PC-3 (cell line): Measurements from ENCODE around the gene HDLBP. TPM values are rescaled to one million over a fixed set of nuclear protein-coding genes. Genes with fewer than 3 reads are reported as not detected.
A peak's percentile ranks its signal among the peaks of the same experiment; 100 is the strongest.

Source experiments
- ATAC-seq: fragments of 200-7000 bp; cut with Tn5 transposase; 2 replicates; pipeline ENCODE4 v1.9.1; 2020; ENCODE audit warnings: mild to moderate bottlenecking, moderate library complexity
- BruUV-seq: library from RNA; stranded (reverse); fragments of 400-500 nt; replicated peaks from 2 replicates; lab custom pipeline; 2021; lab: Mats Ljungman, UMichigan
- CTCF ChIA-PET: fragments of 300-600 bp; sonication (Branson Sonifier 250); formaldehyde crosslinking; loops from one replicate; lab custom pipeline; 2022; ENCODE audit warnings: antibody characterized with exemption; lab: Charles Lee
- POLR2A ChIA-PET: fragments of 300-600 bp; sonication (Branson Sonifier 250); formaldehyde crosslinking; loops from one replicate; lab custom pipeline; 2022; ENCODE audit warnings: antibody characterized with exemption; ENCODE audit not compliant: unreplicated experiment; lab: Charles Lee
- DNase-seq: peaks from one replicate; pipeline ENCODE4 v3.0.0-alpha.2; 2015
- H2AFZ ChIP-seq: fragments of 300-600 bp; sonication (generic); 2 replicates; pipeline ENCODE4 v1.6.0; 2016; ENCODE audit warnings: antibody characterized with exemption, low read length
- H3F3A ChIP-seq: fragments of 300-600 bp; sonication (generic); one replicate; pipeline ENCODE4 v1.6.0; 2017; ENCODE audit warnings: antibody characterized with exemption, low read length, control low read depth, mild to moderate bottlenecking; ENCODE audit not compliant: unreplicated experiment
- H3K27ac ChIP-seq: fragments of 300-600 bp; sonication (generic); 2 replicates; pipeline ENCODE4 v1.5.1; 2016; ENCODE audit warnings: mild to moderate bottlenecking, low read length
- H3K27me3 ChIP-seq: fragments of 300-600 bp; sonication (generic); 2 replicates; pipeline ENCODE4 v1.6.1; 2016; ENCODE audit warnings: low read length, mixed read lengths
- H3K36me3 ChIP-seq: fragments of 300-600 bp; sonication (generic); 2 replicates; pipeline ENCODE4 v1.6.1; 2016; ENCODE audit warnings: low read depth, mixed run types, low read length, mixed read lengths
- H3K4me1 ChIP-seq: fragments of 300-600 bp; sonication (generic); 2 replicates; pipeline ENCODE4 v1.5.1; 2016; ENCODE audit warnings: low read length; ENCODE audit not compliant: insufficient read depth
- H3K4me2 ChIP-seq: fragments of 300-600 bp; sonication (generic); 2 replicates; pipeline ENCODE4 v1.6.0; 2016; ENCODE audit warnings: low read length
- H3K4me3 ChIP-seq: fragments of 300-600 bp; sonication (generic); 2 replicates; pipeline ENCODE4 v1.5.1; 2016; ENCODE audit warnings: mild to moderate bottlenecking, low read length, mixed read lengths
- H3K79me2 ChIP-seq: fragments of 300-600 bp; sonication (generic); 2 replicates; pipeline ENCODE4 v1.6.1; 2017; ENCODE audit warnings: low read length, mixed read lengths
- H3K9ac ChIP-seq: fragments of 300-600 bp; sonication (generic); 2 replicates; pipeline ENCODE4 v1.6.0; 2016; ENCODE audit warnings: mild to moderate bottlenecking, low read length
- H3K9me2 ChIP-seq: fragments of 300-600 bp; sonication (generic); replicated peaks from 2 replicates; pipeline ENCODE4 v1.6.1; 2016; ENCODE audit warnings: mixed run types, low read length, mixed read lengths
- H3K9me3 ChIP-seq: fragments of 300-600 bp; sonication (generic); 2 replicates; pipeline ENCODE4 v1.6.1; 2016; ENCODE audit warnings: low read length, mixed read lengths
- H4K20me1 ChIP-seq: fragments of 300-600 bp; sonication (generic); 2 replicates; pipeline ENCODE4 v1.6.1; 2016; ENCODE audit warnings: low read length, mixed read lengths
- EZH2 ChIP-seq: fragments of 300-600 bp; sonication (generic); IDR thresholded peaks from one replicate; pipeline ENCODE4 v1.6.1; 2017; ENCODE audit warnings: antibody characterized with exemption, mild to moderate bottlenecking, low read length; ENCODE audit not compliant: unreplicated experiment
- EZH2phosphoT487 ChIP-seq: fragments of 300-600 bp; sonication (generic); IDR thresholded peaks from 2 replicates; pipeline ENCODE4 v1.6.1; 2018; ENCODE audit warnings: mild to moderate bottlenecking, antibody characterized with exemption, low read length, borderline replicate concordance
- intact Hi-C: fragments of 100-400 bp; cut with micrococcal nuclease; formaldehyde crosslinking; loops from 2 replicates; pipeline ENCODE4 v1.9.0; 2023
- total RNA-seq: library from RNA; depleted of rRNA; stranded (reverse); fragments of >200 nt; gene quantifications from 2 replicates; pipeline ENCODE4 v1.2.3, GENCODE V29; 2014
- TF ChIP-seq, protein P1 (sequence below): fragments of 300-600 bp; sonication (generic); conservative IDR thresholded peaks from 2 replicates; pipeline ENCODE4 v1.5.1; 2017; ENCODE audit warnings: antibody characterized with exemption, low read depth, mild to moderate bottlenecking, low read length

The HDLBP gene
- total RNA-seq, 1 experiment from 2014 or later, result 410 TPM

DNA sequence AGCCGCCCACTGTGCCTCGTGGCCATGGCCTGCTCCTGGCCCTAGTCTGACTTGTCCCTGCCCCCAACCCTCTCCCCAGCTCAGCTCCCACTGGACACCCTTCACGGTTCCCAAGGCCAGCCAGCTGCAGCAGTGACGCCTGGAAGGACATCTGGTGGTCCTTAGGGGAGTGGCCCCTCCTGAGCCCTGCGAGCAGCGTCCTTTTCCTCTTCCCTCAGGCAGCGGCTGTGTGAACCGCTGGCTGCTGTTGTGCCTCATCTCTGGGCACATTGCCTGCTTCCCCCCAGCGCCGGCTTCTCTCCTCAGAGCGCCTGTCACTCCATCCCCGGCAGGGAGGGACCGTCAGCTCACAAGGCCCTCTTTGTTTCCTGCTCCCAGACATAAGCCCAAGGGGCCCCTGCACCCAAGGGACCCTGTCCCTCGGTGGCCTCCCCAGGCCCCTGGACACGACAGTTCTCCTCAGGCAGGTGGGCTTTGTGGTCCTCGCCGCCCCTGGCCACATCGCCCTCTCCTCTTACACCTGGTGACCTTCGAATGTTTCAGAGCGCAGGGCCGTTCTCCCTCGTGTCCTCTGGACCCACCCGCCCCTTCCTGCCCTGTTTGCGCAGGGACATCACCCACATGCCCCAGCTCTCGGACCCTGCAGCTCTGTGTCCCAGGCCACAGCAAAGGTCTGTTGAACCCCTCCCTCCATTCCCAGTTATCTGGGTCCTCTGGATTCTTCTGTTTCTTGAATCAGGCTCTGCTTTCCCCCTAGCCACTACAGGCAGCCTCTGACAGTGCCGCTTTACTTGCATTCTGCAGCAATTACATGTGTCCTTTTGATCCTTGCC lies 91.2 kb downstream of the HDLBP start:
- peak; percentile 33 for DNase-seq
- TF ChIP-seq, protein P1, sequence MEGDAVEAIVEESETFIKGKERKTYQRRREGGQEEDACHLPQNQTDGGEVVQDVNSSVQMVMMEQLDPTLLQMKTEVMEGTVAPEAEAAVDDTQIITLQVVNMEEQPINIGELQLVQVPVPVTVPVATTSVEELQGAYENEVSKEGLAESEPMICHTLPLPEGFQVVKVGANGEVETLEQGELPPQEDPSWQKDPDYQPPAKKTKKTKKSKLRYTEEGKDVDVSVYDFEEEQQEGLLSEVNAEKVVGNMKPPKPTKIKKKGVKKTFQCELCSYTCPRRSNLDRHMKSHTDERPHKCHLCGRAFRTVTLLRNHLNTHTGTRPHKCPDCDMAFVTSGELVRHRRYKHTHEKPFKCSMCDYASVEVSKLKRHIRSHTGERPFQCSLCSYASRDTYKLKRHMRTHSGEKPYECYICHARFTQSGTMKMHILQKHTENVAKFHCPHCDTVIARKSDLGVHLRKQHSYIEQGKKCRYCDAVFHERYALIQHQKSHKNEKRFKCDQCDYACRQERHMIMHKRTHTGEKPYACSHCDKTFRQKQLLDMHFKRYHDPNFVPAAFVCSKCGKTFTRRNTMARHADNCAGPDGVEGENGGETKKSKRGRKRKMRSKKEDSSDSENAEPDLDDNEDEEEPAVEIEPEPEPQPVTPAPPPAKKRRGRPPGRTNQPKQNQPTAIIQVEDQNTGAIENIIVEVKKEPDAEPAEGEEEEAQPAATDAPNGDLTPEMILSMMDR, result no peak
- TF ChIP-seq EZH2 (no peak), EZH2phosphoT487 (no peak)
- ATAC-seq, result peak; percentile 60
- Histone ChIP-seq H3K4me1 (peaks cover 14% of the 10 kb centered on the region), H3K9ac (no peak overlapping the region), H3K4me3 (no peak overlapping the region), H3K79me2 (peaks cover 8% of the 10 kb centered on the region), H3K36me3 (peaks cover 15% of the 10 kb centered on the region; the same call in 1 of the 2 replicates), H3K9me3 (no peaks in the 10 kb centered on the region), H4K20me1 (no peaks in the 10 kb centered on the region), H3F3A (no peaks in the 10 kb centered on the region), H3K27me3 (no peaks in the 10 kb centered on the region), H2AFZ (no peak overlapping the region), H3K4me2 (peak overlapping the region; percentile 69), H3K9me2 (no peaks in the 10 kb centered on the region), H3K27ac (0 out of 2 replicates have a peak overlapping the region, but pooled peaks have one; percentile 12)
- POLR2A ChIA-PET, result no interaction called here
- BruUV-seq, result no TSS peak
- CTCF ChIA-PET, result no interaction called here
- intact Hi-C loops, result loop anchor here (5.0 to 10.0 kb wide), 2 partner anchors 309 to 372 kb away; no protein-coding TSS in a partner anchor

DNA sequence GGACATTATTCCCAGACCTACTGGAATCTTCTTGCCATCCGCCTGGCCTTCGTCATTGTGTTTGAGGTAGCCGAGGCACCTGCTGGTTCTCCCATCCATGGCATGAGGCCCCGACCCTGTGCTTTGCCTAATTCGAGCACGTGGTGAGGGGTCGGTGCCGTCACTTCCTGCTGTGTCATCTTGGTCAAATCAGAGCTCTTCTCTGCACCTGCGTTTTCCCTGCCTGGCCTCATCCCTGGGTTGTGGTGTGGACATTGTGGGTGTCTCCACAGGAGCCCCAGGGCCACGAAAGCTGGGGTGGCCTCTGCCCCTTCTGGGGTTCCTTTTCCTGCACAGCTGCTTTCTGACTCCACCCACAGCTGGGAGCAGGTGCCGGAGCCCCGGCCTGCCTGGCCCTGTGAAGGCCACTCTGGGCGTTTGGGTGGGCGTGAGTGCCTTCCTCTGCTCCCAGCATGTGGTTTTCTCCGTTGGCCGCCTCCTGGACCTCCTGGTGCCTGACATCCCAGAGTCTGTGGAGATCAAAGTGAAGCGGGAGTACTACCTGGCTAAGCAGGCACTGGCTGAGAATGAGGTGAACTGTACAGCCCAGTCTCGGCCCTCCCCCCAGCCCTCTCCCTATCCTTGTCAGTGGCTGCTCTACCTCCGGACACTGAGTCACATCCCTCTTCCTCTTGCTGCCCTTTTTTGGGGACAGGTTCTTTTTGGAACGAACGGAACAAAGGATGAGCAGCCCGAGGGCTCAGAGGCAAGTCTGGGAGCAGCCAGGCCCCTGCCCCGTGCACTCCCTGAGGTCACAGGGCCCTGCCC lies 92.1 kb downstream of the HDLBP start:
- TF ChIP-seq, protein P1, result no peak
- TF ChIP-seq EZH2, result no peak
- no peak for TF ChIP-seq EZH2phosphoT487
- BruUV-seq, result no TSS peak
- no peaks in the 10 kb centered on the region for H3K9me2 ChIP-seq
- no peaks in the 10 kb centered on the region for H4K20me1 ChIP-seq
- no peaks in the 10 kb centered on the region for H3K9me3 ChIP-seq
- intact Hi-C loops, result loop anchor here (5.0 to 10.0 kb wide), 2 partner anchors 309 to 371 kb away; no protein-coding TSS in a partner anchor
- H3K4me3 ChIP-seq, result no peak overlapping the region
- no peak overlapping the region for H3K9ac ChIP-seq
- CTCF ChIA-PET, result no interaction called here
- H3K36me3 ChIP-seq, result peaks cover 9% of the 10 kb centered on the region; the same call in 1 of the 2 replicates
- H3K27me3 ChIP-seq, result no peaks in the 10 kb centered on the region
- peaks cover 14% of the 10 kb centered on the region for H3K4me1 ChIP-seq
- POLR2A ChIA-PET, result no interaction called here
- H3K79me2 ChIP-seq, result peaks cover 8% of the 10 kb centered on the region
- peak overlapping the region; percentile 69 for H3K4me2 ChIP-seq
- DNase-seq (peak; percentile 59), ATAC-seq (peak; percentile 76)
- H3F3A ChIP-seq, result no peaks in the 10 kb centered on the region
- 0 out of 2 replicates have a peak overlapping the region, but pooled peaks have one; percentile 12 for H3K27ac ChIP-seq
- H2AFZ ChIP-seq, result no peak overlapping the region
